Mammary microvascular endothelial cell (primary cell): Measurements from ENCODE around the gene LMLN. TPM values are rescaled to one million over a fixed set of nuclear protein-coding genes. Genes with fewer than 3 reads are reported as not detected.

ENCODE experiments used
- total RNA-seq: library from RNA; depleted of rRNA; stranded (reverse); fragments of >200 nt; gene quantifications from 2 replicates; pipeline ENCODE4 v1.2.3, GENCODE V29; 2015

The LMLN gene
- total RNA-seq: 2.8 and 3.7 TPM in 2 replicates

GRCh38 chr3:197959891-197960693 lies at the start of gene LMLN:
LMLN (plus strand) TSS chr3:197960217; CDS start chr3:197960246, 29 bp downstream.

GRCh38 chr3:197949778-197950676 lies 10.0 kb upstream of the LMLN start, which contains the start of gene RPL35A:
RPL35A (plus strand) TSS chr3:197950190; CDS start chr3:197950968, 778 bp downstream.

Other genes starting within 250 kb of the LMLN start
- 18.2 and 39.0 TPM in 2 replicates for gene RUBCN, start 223.3 kb upstream of the LMLN start, total RNA-seq
- gene FYTTD1, start 210.3 kb upstream of the LMLN start, total RNA-seq: 41.6 and 48.7 TPM in 2 replicates
- gene LRCH3, start 169.0 kb upstream of the LMLN start, total RNA-seq: 13.1 and 16.3 TPM in 2 replicates
- 741 and 848 TPM in 2 replicates for gene RPL35A, start 10.0 kb upstream of the LMLN start, total RNA-seq